A549 (cell line): ENCODE results near the gene ARHGEF37. TPM values are rescaled to one million over a fixed set of nuclear protein-coding genes. Genes with fewer than 3 reads are reported as not detected.
A peak's percentile ranks its signal among the peaks of the same experiment; 100 is the strongest.

ENCODE experiments used
- ATAC-seq, 2 experiments: fragments of 200-7000 bp in 1 of 2; fragments of >200 bp in 1 of 2; cut with Nextera tagmentation in 1 of 2; cut with Tn5 transposase in 1 of 2; 3 replicates each; pipeline versions ENCODE4 v1.8.0 to v1.9.1; 2018 to 2020; ENCODE audit warnings: mild to moderate bottlenecking in 1 of 2, moderate library complexity in 1 of 2
- CTCF ChIA-PET: fragments of 300-600 bp; sonication (Branson Sonifier 250); formaldehyde crosslinking; extraction: SDS; loops from one replicate; lab custom pipeline; 2021; ENCODE audit warnings: antibody characterized with exemption, inconsistent platforms; lab: Yijun Ruan, JAX
- POLR2A ChIA-PET: fragments of 350-600 bp; formaldehyde crosslinking; extraction: SDS; loops from one replicate; lab custom pipeline; 2021; ENCODE audit warnings: antibody characterized with exemption, inconsistent platforms; lab: Yijun Ruan, JAX
- DNase-seq, 2 experiments: peaks; one replicate each; pipeline versions ENCODE4 v3.0.0 to v3.0.0-alpha.2; 2011 to 2016; ENCODE audit warnings: low read depth in 1 of 2, low spot score in 1 of 2
- FAIRE-seq: peaks from 2 replicates; lab custom pipeline; 2011; peaks lifted over from hg19 to GRCh38; lab: Jason Lieb, UNC
- H3K27ac ChIP-seq, 2 experiments: fragments of >200 bp; sonication (Bioruptor Twin); formaldehyde crosslinking; 3 replicates each; pipeline ENCODE4 v1.5.1; 2016 to 2017
- H3K4me1 ChIP-seq: fragments of >200 bp; sonication (Bioruptor Twin); formaldehyde crosslinking; 3 replicates; pipeline ENCODE4 v1.6.1; 2016
- H3K4me2 ChIP-seq: fragments of >200 bp; sonication (Bioruptor Twin); formaldehyde crosslinking; 3 replicates; pipeline ENCODE4 v1.6.1; 2016
- H3K4me3 ChIP-seq: fragments of >200 bp; sonication (Bioruptor Twin); formaldehyde crosslinking; 3 replicates; pipeline ENCODE4 v1.5.1; 2016
- H3K9me3 ChIP-seq: fragments of >200 bp; sonication (Bioruptor Twin); formaldehyde crosslinking; 3 replicates; pipeline ENCODE4 v1.6.1; 2016
- CBX2 ChIP-seq: fragments of 200-600 bp; sonication (generic); IDR thresholded peaks from 2 replicates; pipeline ENCODE4 v1.6.1; 2016; ENCODE audit warnings: low read depth, mild to moderate bottlenecking, borderline replicate concordance
- CBX8 ChIP-seq: fragments of 200-600 bp; sonication (generic); IDR thresholded peaks from 2 replicates; pipeline ENCODE4 v1.6.1; 2016
- CEBPB ChIP-seq, 2 experiments: fragments of >200 bp in 1 of 2; sonication (Bioruptor Twin) in 1 of 2; formaldehyde crosslinking in 1 of 2; IDR thresholded peaks; 2 replicates each; pipeline ENCODE4 v1.6.1; 2012 to 2016
- CHD4 ChIP-seq: fragments of 200-600 bp; sonication (generic); IDR thresholded peaks from 2 replicates; pipeline ENCODE4 v1.6.1; 2016; ENCODE audit warnings: antibody characterized with exemption, mild to moderate bottlenecking, borderline replicate concordance
- ESRRA ChIP-seq: fragments of 150-350 bp; IDR thresholded peaks from 2 replicates; pipeline ENCODE4 v1.6.1; 2014; ENCODE audit warnings: mild to moderate bottlenecking, low read length, borderline replicate concordance
- GATA3 ChIP-seq: IDR thresholded peaks from 2 replicates; pipeline ENCODE4 v1.6.1; 2012; ENCODE audit warnings: borderline replicate concordance
- HDAC2 ChIP-seq: fragments of 200-600 bp; sonication (generic); IDR thresholded peaks from 2 replicates; pipeline ENCODE4 v1.6.1; 2016
- HEYL ChIP-seq: fragments of 250-450 bp; sonication (Bioruptor Pico); IDR thresholded peaks from 2 replicates; pipeline ENCODE4 v1.8.0; 2021; ENCODE audit warnings: mild to moderate bottlenecking, moderate library complexity
- HOXB5 ChIP-seq: fragments of 250-450 bp; sonication (Bioruptor Pico); IDR thresholded peaks from 2 replicates; pipeline ENCODE4 v1.5.0; 2020; ENCODE audit warnings: mild to moderate bottlenecking, moderate library complexity
- JUN ChIP-seq, 2 experiments: fragments of >200 bp; sonication (Bioruptor Twin); formaldehyde crosslinking; IDR thresholded peaks; 2 replicates in 1 of 2; 3 replicates in 1 of 2; pipeline ENCODE4 v1.6.1; 2016 to 2017
- KDM1A ChIP-seq: fragments of 200-600 bp; sonication (generic); IDR thresholded peaks from 2 replicates; pipeline ENCODE4 v1.6.1; 2016; ENCODE audit warnings: low read depth, mild to moderate bottlenecking
- KDM5A ChIP-seq: fragments of 200-600 bp; sonication (generic); IDR thresholded peaks from 2 replicates; pipeline ENCODE4 v1.6.1; 2016; ENCODE audit warnings: antibody characterized with exemption, mild to moderate bottlenecking
- MAFK ChIP-seq: fragments of 450-650 bp; IDR thresholded peaks from 2 replicates; pipeline ENCODE4 v1.6.1; 2014; ENCODE audit not compliant: partially characterized antibody
- PHF8 ChIP-seq: fragments of 200-600 bp; sonication (generic); IDR thresholded peaks from 2 replicates; pipeline ENCODE4 v1.6.1; 2016; ENCODE audit warnings: low read depth, mild to moderate bottlenecking, antibody characterized with exemption, moderate library complexity, borderline replicate concordance
- RAD21 ChIP-seq, 2 experiments: fragments of >200 bp in 1 of 2; sonication (Bioruptor Twin) in 1 of 2; formaldehyde crosslinking in 1 of 2; IDR thresholded peaks in 1 of 2; conservative IDR thresholded peaks in 1 of 2; 2 replicates in 1 of 2; 3 replicates in 1 of 2; pipeline ENCODE4 v1.6.1; 2012 to 2018; ENCODE audit warnings: inconsistent platforms in 1 of 2
- RARB ChIP-seq: fragments of 250-450 bp; sonication (Bioruptor Pico); IDR thresholded peaks from 2 replicates; pipeline ENCODE4 v1.8.0; 2021; ENCODE audit warnings: mild to moderate bottlenecking, moderate library complexity
- RFX5 ChIP-seq: fragments of 450-650 bp; IDR thresholded peaks from 2 replicates; pipeline ENCODE4 v1.7.1; 2014; ENCODE audit warnings: antibody characterized with exemption, mild to moderate bottlenecking, moderate library complexity
- RNF2 ChIP-seq: fragments of 200-600 bp; sonication (generic); IDR thresholded peaks from 2 replicates; pipeline ENCODE4 v1.6.1; 2016; ENCODE audit warnings: low read depth, mild to moderate bottlenecking, antibody characterized with exemption, moderate library complexity, borderline replicate concordance
- ZFP36 ChIP-seq: fragments of 450-650 bp; IDR thresholded peaks from 2 replicates; pipeline ENCODE4 v1.6.1; 2014; ENCODE audit warnings: borderline replicate concordance; ENCODE audit not compliant: partially characterized antibody
- ZNF302 ChIP-seq: fragments of 250-450 bp; sonication (Bioruptor Pico); IDR thresholded peaks from 2 replicates; pipeline ENCODE4 v1.9.0; 2021; ENCODE audit warnings: inconsistent platforms, mild to moderate bottlenecking, moderate library complexity
- WGBS: methylation state at CpG from one replicate; pipeline ENCODE4 v1.1.6; 2017; ENCODE audit errors: missing lambda C conversion rate; 5-methylcytosine and 5-hydroxymethylcytosine counted together
- polyA plus RNA-seq, 4 experiments: library from polyadenylated mRNA; depleted of rRNA in 3 of 4; stranded (reverse); fragments of >200 nt; fragmentation: RNase III in 1 of 4; extraction: RNeasy Plus Mini Kit Qiagen cat#74134 plus additional on column Dnase treatment in 1 of 4; gene quantifications; 2 replicates in 3 of 4; 3 replicates in 1 of 4; pipeline ENCODE4 v1.2.3, GENCODE V29; 2011 to 2017
- TF ChIP-seq, protein P1 (sequence below): fragments of 450-650 bp; IDR thresholded peaks from 2 replicates; pipeline ENCODE4 v1.6.1; 2014; ENCODE audit warnings: antibody characterized with exemption
- TF ChIP-seq, protein P2 (sequence below): IDR thresholded peaks from 2 replicates; pipeline ENCODE4 v1.6.1; 2012

Gene ARHGEF37
- polyA plus RNA-seq, 2 of the 4 experiments (the other 2 are of a cell fraction) = 1.2 to 1.5 TPM

GRCh38 chr5:149576021-149576420 lies 5.3 kb upstream of the ARHGEF37 start:
- Histone ChIP-seq H3K27ac (no peak overlapping the region), H3K4me2 (no peak overlapping the region), H3K9me3 (no peaks in the 10 kb centered on the region), H3K4me1 (0 out of 3 replicates have a peak, but pooled peaks cover 4% of the 10 kb centered on the region), H3K4me3 (no peak overlapping the region)
- DNase-seq (no peak), FAIRE-seq (no peak), ATAC-seq (no peak)
- TF ChIP-seq KDM1A = no peak
- no peak for TF ChIP-seq HEYL
- no peak for TF ChIP-seq RNF2
- TF ChIP-seq RARB (CRISPR knock-in tag) = no peak
- 83% methylated on average over 3 of the region's 3 CpGs for WGBS
- POLR2A ChIA-PET = no interaction called here
- CTCF ChIA-PET = interaction anchor here (1.1 to 7.8 kb wide), 5 partner anchors 11 to 230 kb away, joined by 3 to 40 read pairs (median 7); partner anchors contain the start of gene GRPEL2

- ChIA-PET CTCF (interaction anchor here (0.8 to 7.8 kb wide), 7 partner anchors 14 to 412 kb away, joined by 3 to 40 read pairs (median 3); no protein-coding TSS in a partner anchor), POLR2A (no interaction called here)
- Histone ChIP-seq H3K9me3 (no peaks in the 10 kb centered on the region), H3K4me2 (no peak overlapping the region), H3K4me3 (no peak overlapping the region), H3K4me1 (peaks cover 15% of the 10 kb centered on the region; the same call in 2 of the 3 replicates), H3K27ac (no peak overlapping the region)
- FAIRE-seq = no peak
- 83% methylated on average over 5 of the region's 5 CpGs for WGBS
- TF ChIP-seq HOXB5 (CRISPR knock-in tag) (no peak), CBX2 (no peak), RAD21 (conservative IDR thresholded peaks at IDR 0.05 in 1 of 2, IDR thresholded peaks at IDR 0.05 in 1 of 2) (no peak)
- no peak for ATAC-seq
- DNase-seq = no peak
Measured at GRCh38 chr5:149578896-149579295, 2.4 kb upstream of the ARHGEF37 start.

- peak; percentile 66 to 70 for ATAC-seq
- POLR2A ChIA-PET = interaction anchor here (1.4 to 2.1 kb wide), 2 partner anchors 25 to 30 kb away, joined by 4 to 8 read pairs; partner anchors contain the start of gene CSNK1A1
- no peak for FAIRE-seq
Measured at GRCh38 chr5:149580808-149581191, 498 bp upstream of the ARHGEF37 start.

More at GRCh38 chr5:149580808-149581191, 498 bp upstream of the ARHGEF37 start:
- DNase-seq = no peak
- Histone ChIP-seq H3K4me3 (peak overlapping the region; percentile 58), H3K9me3 (no peaks in the 10 kb centered on the region), H3K4me1 (peaks cover 15% of the 10 kb centered on the region; the same call in 2 of the 3 replicates), H3K27ac (peak overlapping the region; percentile 79 to 83), H3K4me2 (peak overlapping the region; percentile 78)
- 86% methylated on average over 7 of the region's 10 CpGs for WGBS
- TF ChIP-seq GATA3 (no peak), ESRRA (no peak), CBX8 (no peak), ZFP36 (no peak), ZNF302 (CRISPR knock-in tag) (no peak), JUN (IDR thresholded peaks at IDR 0.05) (no peak), KDM5A (no peak), CEBPB (IDR thresholded peaks at IDR 0.05) (no peak), RNF2 (no peak), MAFK (no peak), CHD4 (no peak), HOXB5 (CRISPR knock-in tag) (no peak), RFX5 (no peak), PHF8 (no peak), HDAC2 (no peak)
- TF ChIP-seq, protein P1, sequence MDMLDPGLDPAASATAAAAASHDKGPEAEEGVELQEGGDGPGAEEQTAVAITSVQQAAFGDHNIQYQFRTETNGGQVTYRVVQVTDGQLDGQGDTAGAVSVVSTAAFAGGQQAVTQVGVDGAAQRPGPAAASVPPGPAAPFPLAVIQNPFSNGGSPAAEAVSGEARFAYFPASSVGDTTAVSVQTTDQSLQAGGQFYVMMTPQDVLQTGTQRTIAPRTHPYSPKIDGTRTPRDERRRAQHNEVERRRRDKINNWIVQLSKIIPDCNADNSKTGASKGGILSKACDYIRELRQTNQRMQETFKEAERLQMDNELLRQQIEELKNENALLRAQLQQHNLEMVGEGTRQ = no peak
- TF ChIP-seq, protein P2, sequence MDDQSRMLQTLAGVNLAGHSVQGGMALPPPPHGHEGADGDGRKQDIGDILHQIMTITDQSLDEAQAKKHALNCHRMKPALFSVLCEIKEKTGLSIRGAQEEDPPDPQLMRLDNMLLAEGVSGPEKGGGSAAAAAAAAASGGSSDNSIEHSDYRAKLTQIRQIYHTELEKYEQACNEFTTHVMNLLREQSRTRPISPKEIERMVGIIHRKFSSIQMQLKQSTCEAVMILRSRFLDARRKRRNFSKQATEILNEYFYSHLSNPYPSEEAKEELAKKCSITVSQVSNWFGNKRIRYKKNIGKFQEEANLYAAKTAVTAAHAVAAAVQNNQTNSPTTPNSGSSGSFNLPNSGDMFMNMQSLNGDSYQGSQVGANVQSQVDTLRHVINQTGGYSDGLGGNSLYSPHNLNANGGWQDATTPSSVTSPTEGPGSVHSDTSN = no peak
- CTCF ChIA-PET = interaction anchor here (1.1 to 7.8 kb wide), 10 partner anchors 8 to 352 kb away, joined by 3 to 40 read pairs (median 8); no protein-coding TSS in a partner anchor
